ENCODE results near the gene MLIP.

GRCh38 chr6:54133186-54133585, 21.9 kb downstream of the MLIP start:
- TF ChIP-seq, protein P1, sequence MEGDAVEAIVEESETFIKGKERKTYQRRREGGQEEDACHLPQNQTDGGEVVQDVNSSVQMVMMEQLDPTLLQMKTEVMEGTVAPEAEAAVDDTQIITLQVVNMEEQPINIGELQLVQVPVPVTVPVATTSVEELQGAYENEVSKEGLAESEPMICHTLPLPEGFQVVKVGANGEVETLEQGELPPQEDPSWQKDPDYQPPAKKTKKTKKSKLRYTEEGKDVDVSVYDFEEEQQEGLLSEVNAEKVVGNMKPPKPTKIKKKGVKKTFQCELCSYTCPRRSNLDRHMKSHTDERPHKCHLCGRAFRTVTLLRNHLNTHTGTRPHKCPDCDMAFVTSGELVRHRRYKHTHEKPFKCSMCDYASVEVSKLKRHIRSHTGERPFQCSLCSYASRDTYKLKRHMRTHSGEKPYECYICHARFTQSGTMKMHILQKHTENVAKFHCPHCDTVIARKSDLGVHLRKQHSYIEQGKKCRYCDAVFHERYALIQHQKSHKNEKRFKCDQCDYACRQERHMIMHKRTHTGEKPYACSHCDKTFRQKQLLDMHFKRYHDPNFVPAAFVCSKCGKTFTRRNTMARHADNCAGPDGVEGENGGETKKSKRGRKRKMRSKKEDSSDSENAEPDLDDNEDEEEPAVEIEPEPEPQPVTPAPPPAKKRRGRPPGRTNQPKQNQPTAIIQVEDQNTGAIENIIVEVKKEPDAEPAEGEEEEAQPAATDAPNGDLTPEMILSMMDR (IDR thresholded peaks at IDR 0.05 in 8 of 11, conservative IDR thresholded peaks at IDR 0.05 in 3 of 11): no peak
- no peak for TF ChIP-seq POLR2AphosphoS5 (IDR thresholded peaks at IDR 0.05)
- no peak for TF ChIP-seq POLR2A (IDR thresholded peaks at IDR 0.05)

Data from spleen (tissue), 7 donors.